Endothelial cell of hepatic sinusoid (primary cell): ENCODE measurements around the gene BCL2L15.

Source experiments
- in situ Hi-C: cut with HindIII; loops from 2 replicates; pipeline ENCODE4 v1.10.0; 2017; ENCODE audit warnings: low sequenced_read_pairs

Gene BCL2L15

GRCh38 chr1:113834716-113835115 is 52.7 kb downstream of the BCL2L15 start:
- in situ Hi-C loops, result loop anchor here (5.0 kb wide), 1 partner anchor 98 kb away; no protein-coding TSS in a partner anchor
